HG03575 (cell line): ENCODE results near the gene RGS3.

Experiments
- ATAC-seq: cut with Tn5 transposase; IDR thresholded peaks from one replicate; pipeline ENCODE4 v1.9.1; 2021; ENCODE audit not compliant: unreplicated experiment, insufficient number of reproducible peaks, low FRiP score; ENCODE audit errors: extremely low read depth

RGS3 gene

GRCh38 chr9:113573959-113574352 lies 110.4 kb downstream of the RGS3 start:
- ATAC-seq, result no peak

- no peak for ATAC-seq
These were observed 111.1 kb downstream of the RGS3 start for GRCh38 chr9:113574441-113575262.

- ATAC-seq, result no peak
These were observed 114.2 kb downstream of the RGS3 start for GRCh38 chr9:113577525-113578261.

- no peak for ATAC-seq
These were observed 114.8 kb downstream of the RGS3 start for GRCh38 chr9:113578279-113578865.

GRCh38 chr9:113578882-113579282 lies 115.4 kb downstream of the RGS3 start:
- ATAC-seq, result peak; percentile 22

- ATAC-seq, result peak; percentile 1
These were observed 115.9 kb downstream of the RGS3 start for GRCh38 chr9:113579283-113580040.

- ATAC-seq, result no peak
These were observed 116.8 kb downstream of the RGS3 start for GRCh38 chr9:113580041-113580953.

GRCh38 chr9:113580954-113581311 lies 117.4 kb downstream of the RGS3 start:
- no peak for ATAC-seq

- peak; percentile 82 for ATAC-seq
These were observed 118.6 kb downstream of the RGS3 start for GRCh38 chr9:113581865-113582697.

- ATAC-seq, result no peak
These were observed 119.2 kb downstream of the RGS3 start for GRCh38 chr9:113582698-113583200.

- ATAC-seq, result no peak
These were observed 120.2 kb downstream of the RGS3 start for GRCh38 chr9:113583511-113584427.

GRCh38 chr9:113584428-113585084 lies 121.0 kb downstream of the RGS3 start:
- no peak for ATAC-seq

GRCh38 chr9:113585085-113585442 lies 121.5 kb downstream of the RGS3 start:
- ATAC-seq, result no peak

- no peak for ATAC-seq
These were observed 122.0 kb downstream of the RGS3 start for GRCh38 chr9:113585555-113585954.

- no peak for ATAC-seq
These were observed 124.0 kb downstream of the RGS3 start for GRCh38 chr9:113587471-113588031.
